HL-60 (cell line): ENCODE measurements around the gene ATOH1.

Experiments
- DNase-seq, 2 experiments: peaks; one replicate each; pipeline ENCODE4 v3.0.0-alpha.2; 2010 to 2020; ENCODE audit warnings: low read depth in 1 of 2, low spot score in 1 of 2
- H3K27ac ChIP-seq: fragments of 250-450 bp; sonication (Bioruptor Pico); replicated peaks from 2 replicates; pipeline ENCODE4 v1.5.1; 2020; ENCODE audit warnings: mild to moderate bottlenecking, moderate library complexity
- H3K27me3 ChIP-seq: fragments of 250-450 bp; sonication (Bioruptor Pico); 2 replicates; pipeline ENCODE4 v1.5.1; 2021; ENCODE audit warnings: mild to moderate bottlenecking, moderate library complexity; ENCODE audit not compliant: insufficient read depth, poor library complexity, severe bottlenecking
- H3K4me3 ChIP-seq: replicated peaks from 2 replicates; pipeline ENCODE4 v1.5.1; 2011; ENCODE audit warnings: mild to moderate bottlenecking, control low read depth, low read length; ENCODE audit not compliant: insufficient read depth
- GABPA ChIP-seq: IDR thresholded peaks from 2 replicates; pipeline ENCODE4 v1.6.1; 2012; ENCODE audit warnings: low read depth
- POLR2AphosphoS5 ChIP-seq: IDR thresholded peaks from 2 replicates; pipeline ENCODE4 v1.6.1; 2012; ENCODE audit warnings: low read depth
- SPI1 ChIP-seq: IDR thresholded peaks from 2 replicates; pipeline ENCODE4 v1.6.1; 2012; ENCODE audit warnings: low read depth, mild to moderate bottlenecking, borderline replicate concordance
- TF ChIP-seq, protein P1 (sequence below): IDR thresholded peaks from 2 replicates; pipeline ENCODE4 v1.6.1; 2012; ENCODE audit warnings: low read depth; ENCODE audit not compliant: insufficient replicate concordance
- TF ChIP-seq, protein P2 (sequence below): IDR thresholded peaks from one replicate; pipeline ENCODE4 v1.5.1; 2011; ENCODE audit warnings: low read length, control low read depth, inconsistent platforms; ENCODE audit not compliant: insufficient read depth

ATOH1 gene

DNA sequence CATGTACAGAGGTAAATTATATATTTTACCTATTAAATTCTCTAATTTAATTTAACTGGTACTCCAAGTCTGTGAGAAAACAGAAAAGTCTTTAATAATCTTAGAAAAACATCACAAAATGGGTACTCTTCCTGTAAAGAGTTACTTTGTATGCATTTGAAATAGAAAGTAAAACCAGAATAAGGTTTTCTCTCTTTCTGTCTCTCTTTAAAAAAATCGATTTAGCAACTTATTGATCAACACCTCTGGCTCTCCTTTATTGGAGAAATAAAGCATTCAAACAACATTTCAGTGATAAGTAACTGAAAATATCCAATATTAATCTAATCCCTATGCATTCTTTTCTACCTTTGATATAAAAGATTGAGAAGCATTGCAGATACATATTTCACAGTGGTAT lies 27.4 kb downstream of the ATOH1 start:
- DNase-seq: no peak
- H3K27me3 ChIP-seq: no peaks in the 10 kb centered on the region
- H3K4me3 ChIP-seq: no peak overlapping the region
- no peak overlapping the region for H3K27ac ChIP-seq
- TF ChIP-seq, protein P1, sequence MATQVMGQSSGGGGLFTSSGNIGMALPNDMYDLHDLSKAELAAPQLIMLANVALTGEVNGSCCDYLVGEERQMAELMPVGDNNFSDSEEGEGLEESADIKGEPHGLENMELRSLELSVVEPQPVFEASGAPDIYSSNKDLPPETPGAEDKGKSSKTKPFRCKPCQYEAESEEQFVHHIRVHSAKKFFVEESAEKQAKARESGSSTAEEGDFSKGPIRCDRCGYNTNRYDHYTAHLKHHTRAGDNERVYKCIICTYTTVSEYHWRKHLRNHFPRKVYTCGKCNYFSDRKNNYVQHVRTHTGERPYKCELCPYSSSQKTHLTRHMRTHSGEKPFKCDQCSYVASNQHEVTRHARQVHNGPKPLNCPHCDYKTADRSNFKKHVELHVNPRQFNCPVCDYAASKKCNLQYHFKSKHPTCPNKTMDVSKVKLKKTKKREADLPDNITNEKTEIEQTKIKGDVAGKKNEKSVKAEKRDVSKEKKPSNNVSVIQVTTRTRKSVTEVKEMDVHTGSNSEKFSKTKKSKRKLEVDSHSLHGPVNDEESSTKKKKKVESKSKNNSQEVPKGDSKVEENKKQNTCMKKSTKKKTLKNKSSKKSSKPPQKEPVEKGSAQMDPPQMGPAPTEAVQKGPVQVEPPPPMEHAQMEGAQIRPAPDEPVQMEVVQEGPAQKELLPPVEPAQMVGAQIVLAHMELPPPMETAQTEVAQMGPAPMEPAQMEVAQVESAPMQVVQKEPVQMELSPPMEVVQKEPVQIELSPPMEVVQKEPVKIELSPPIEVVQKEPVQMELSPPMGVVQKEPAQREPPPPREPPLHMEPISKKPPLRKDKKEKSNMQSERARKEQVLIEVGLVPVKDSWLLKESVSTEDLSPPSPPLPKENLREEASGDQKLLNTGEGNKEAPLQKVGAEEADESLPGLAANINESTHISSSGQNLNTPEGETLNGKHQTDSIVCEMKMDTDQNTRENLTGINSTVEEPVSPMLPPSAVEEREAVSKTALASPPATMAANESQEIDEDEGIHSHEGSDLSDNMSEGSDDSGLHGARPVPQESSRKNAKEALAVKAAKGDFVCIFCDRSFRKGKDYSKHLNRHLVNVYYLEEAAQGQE: no peak
- TF ChIP-seq POLR2AphosphoS5 (no peak), SPI1 (no peak), GABPA (no peak)
- TF ChIP-seq, protein P2, sequence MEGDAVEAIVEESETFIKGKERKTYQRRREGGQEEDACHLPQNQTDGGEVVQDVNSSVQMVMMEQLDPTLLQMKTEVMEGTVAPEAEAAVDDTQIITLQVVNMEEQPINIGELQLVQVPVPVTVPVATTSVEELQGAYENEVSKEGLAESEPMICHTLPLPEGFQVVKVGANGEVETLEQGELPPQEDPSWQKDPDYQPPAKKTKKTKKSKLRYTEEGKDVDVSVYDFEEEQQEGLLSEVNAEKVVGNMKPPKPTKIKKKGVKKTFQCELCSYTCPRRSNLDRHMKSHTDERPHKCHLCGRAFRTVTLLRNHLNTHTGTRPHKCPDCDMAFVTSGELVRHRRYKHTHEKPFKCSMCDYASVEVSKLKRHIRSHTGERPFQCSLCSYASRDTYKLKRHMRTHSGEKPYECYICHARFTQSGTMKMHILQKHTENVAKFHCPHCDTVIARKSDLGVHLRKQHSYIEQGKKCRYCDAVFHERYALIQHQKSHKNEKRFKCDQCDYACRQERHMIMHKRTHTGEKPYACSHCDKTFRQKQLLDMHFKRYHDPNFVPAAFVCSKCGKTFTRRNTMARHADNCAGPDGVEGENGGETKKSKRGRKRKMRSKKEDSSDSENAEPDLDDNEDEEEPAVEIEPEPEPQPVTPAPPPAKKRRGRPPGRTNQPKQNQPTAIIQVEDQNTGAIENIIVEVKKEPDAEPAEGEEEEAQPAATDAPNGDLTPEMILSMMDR: no peak

DNA sequence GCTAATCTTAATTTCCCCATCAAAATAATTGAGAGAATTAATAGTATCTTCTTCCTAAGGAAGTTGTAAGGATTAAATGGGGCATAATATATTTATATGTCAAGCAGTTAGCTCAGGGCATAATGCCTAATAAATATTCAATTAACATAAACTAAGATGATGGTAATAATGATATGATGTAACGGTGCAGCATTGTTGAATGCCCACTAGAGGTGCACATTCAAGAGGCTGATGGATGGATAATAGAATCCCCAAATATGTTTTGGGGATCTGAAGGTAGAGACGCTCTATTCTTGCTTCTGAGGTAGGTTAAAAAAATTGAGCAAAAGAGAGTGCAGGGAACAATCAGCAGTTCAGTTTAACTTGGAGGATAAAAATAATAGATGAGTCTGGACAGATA lies 37.1 kb downstream of the ATOH1 start:
- DNase-seq: no peak
- Histone ChIP-seq H3K27ac (no peak overlapping the region), H3K4me3 (no peak overlapping the region), H3K27me3 (peaks cover 4% of the 10 kb centered on the region)
- TF ChIP-seq POLR2AphosphoS5: no peak
- TF ChIP-seq, protein P1: no peak
- TF ChIP-seq GABPA: no peak
- TF ChIP-seq, protein P2: no peak

DNA sequence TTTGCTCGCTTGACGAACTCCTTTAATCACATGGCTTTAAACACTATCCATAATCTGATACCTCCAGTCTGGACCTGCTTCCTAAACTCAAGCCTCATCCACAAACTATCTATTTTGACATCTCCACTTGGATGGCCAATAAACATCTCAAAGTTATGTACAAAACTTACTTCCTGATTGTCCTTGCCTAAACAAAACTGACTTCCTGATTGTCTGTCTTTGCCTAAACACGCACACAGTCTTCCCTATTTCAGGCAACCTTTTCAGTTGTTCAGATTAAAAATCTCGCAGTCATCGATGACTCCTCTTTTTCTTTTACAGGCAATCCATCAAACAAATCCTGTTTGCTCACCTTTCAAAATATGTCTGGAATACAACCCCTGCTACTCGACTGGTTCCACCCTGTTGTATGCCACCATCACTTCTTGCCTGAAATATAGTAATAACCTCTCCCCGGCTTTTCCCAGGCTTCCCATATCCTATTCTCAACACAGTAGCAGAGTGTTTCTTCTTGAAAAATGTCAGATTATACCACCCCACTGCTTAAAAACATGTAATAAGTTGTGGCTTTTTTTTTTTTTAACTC lies 39.0 kb downstream of the ATOH1 start:
- TF ChIP-seq, protein P2: no peak
- TF ChIP-seq SPI1: no peak
- TF ChIP-seq POLR2AphosphoS5: no peak
- no peak for TF ChIP-seq GABPA
- TF ChIP-seq, protein P1: no peak
- Histone ChIP-seq H3K27ac (no peak overlapping the region), H3K4me3 (no peak overlapping the region), H3K27me3 (no peaks in the 10 kb centered on the region)
- no peak for DNase-seq
